KOPT-K1 (cell line): ENCODE results near the gene TNFAIP3.

ENCODE experiments used
- H3K27ac ChIP-seq: fragments of 200-600 bp; sonication (generic); 2 replicates; pipeline ENCODE4 v1.5.1; 2016; ENCODE audit warnings: antibody characterized with exemption, mild to moderate bottlenecking, low read depth, low read length; ENCODE audit not compliant: poor library complexity, severe bottlenecking
- H3K36me3 ChIP-seq: fragments of 200-600 bp; sonication (generic); 2 replicates; pipeline ENCODE4 v1.5.1; 2017; ENCODE audit warnings: antibody characterized with exemption, mild to moderate bottlenecking, low read length, moderate library complexity; ENCODE audit not compliant: insufficient read depth
- H3K9me3 ChIP-seq: fragments of 200-600 bp; sonication (generic); 2 replicates; pipeline ENCODE4 v1.5.1; 2017; ENCODE audit warnings: antibody characterized with exemption, low read length, mild to moderate bottlenecking; ENCODE audit not compliant: insufficient read depth, poor library complexity, severe bottlenecking

The TNFAIP3 gene

GRCh38 chr6:137921823-137922222, 54.8 kb downstream of the TNFAIP3 start:
- Histone ChIP-seq H3K27ac (no peak overlapping the region), H3K36me3 (no peaks in the 10 kb centered on the region), H3K9me3 (no peaks in the 10 kb centered on the region)

GRCh38 chr6:137923866-137924653, 57.0 kb downstream of the TNFAIP3 start:
- H3K27ac ChIP-seq: peak overlapping the region; percentile 90
- H3K9me3 ChIP-seq: no peaks in the 10 kb centered on the region
- no peaks in the 10 kb centered on the region for H3K36me3 ChIP-seq

- H3K27ac ChIP-seq: peak overlapping the region; percentile 90
- no peaks in the 10 kb centered on the region for H3K36me3 ChIP-seq
- H3K9me3 ChIP-seq: no peaks in the 10 kb centered on the region
Measured at GRCh38 chr6:137925141-137925698, 58.2 kb downstream of the TNFAIP3 start.

GRCh38 chr6:137926207-137926731, 59.2 kb downstream of the TNFAIP3 start:
- H3K27ac ChIP-seq: peak overlapping the region; percentile 90

GRCh38 chr6:137926985-137927384, 59.9 kb downstream of the TNFAIP3 start:
- Histone ChIP-seq H3K9me3 (no peaks in the 10 kb centered on the region), H3K27ac (peak overlapping the region; percentile 90), H3K36me3 (no peaks in the 10 kb centered on the region)

More at GRCh38 chr6:137926207-137926731, 59.2 kb downstream of the TNFAIP3 start:
- H3K9me3 ChIP-seq: no peaks in the 10 kb centered on the region
- H3K36me3 ChIP-seq: no peaks in the 10 kb centered on the region

GRCh38 chr6:137927777-137928218, 60.7 kb downstream of the TNFAIP3 start:
- no peaks in the 10 kb centered on the region for H3K9me3 ChIP-seq
- H3K27ac ChIP-seq: peak overlapping the region; percentile 90
- H3K36me3 ChIP-seq: no peaks in the 10 kb centered on the region

- Histone ChIP-seq H3K36me3 (no peaks in the 10 kb centered on the region), H3K27ac (peak overlapping the region; percentile 90), H3K9me3 (no peaks in the 10 kb centered on the region)
Measured at GRCh38 chr6:137928286-137928685, 61.2 kb downstream of the TNFAIP3 start.

GRCh38 chr6:137931849-137932465, 64.9 kb downstream of the TNFAIP3 start:
- no peak overlapping the region for H3K27ac ChIP-seq

More at GRCh38 chr6:137931849-137932465, 64.9 kb downstream of the TNFAIP3 start:
- Histone ChIP-seq H3K9me3 (peaks cover 12% of the 10 kb centered on the region), H3K36me3 (no peaks in the 10 kb centered on the region)
